Liver (tissue), 3 donors: ENCODE measurements around the gene WDR82.

Experiments used
- ATF3 ChIP-seq: IDR thresholded peaks from 2 replicates; pipeline ENCODE4 v1.6.1; 2016; ENCODE audit warnings: antibody characterized with exemption
- CTCF ChIP-seq: fragments of 150-350 bp; IDR thresholded peaks from 2 replicates; pipeline ENCODE4 v1.5.1; 2017; ENCODE audit warnings: improper control_type of control experiment, low read depth, low read length; ENCODE audit not compliant: missing input control
- FOXA1 ChIP-seq: IDR thresholded peaks from 2 replicates; pipeline ENCODE4 v1.6.1; 2016; ENCODE audit warnings: antibody characterized with exemption
- HNF4G ChIP-seq: IDR thresholded peaks from 2 replicates; pipeline ENCODE4 v1.6.1; 2016; ENCODE audit warnings: antibody characterized with exemption
- RAD21 ChIP-seq, 2 donors: IDR thresholded peaks; 2 replicates each; pipeline ENCODE4 v1.6.1; 2016; ENCODE audit warnings: antibody characterized with exemption in 2 of 2, mild to moderate bottlenecking in 2 of 2
- YY1 ChIP-seq: IDR thresholded peaks from 2 replicates; pipeline ENCODE4 v1.6.1; 2016; ENCODE audit warnings: antibody characterized with exemption, mild to moderate bottlenecking
- donor health status: healthy.
- donor health status: healthy.

- TF ChIP-seq YY1 (no peak), CTCF (no peak), HNF4G (no peak), FOXA1 (no peak), ATF3 (no peak), RAD21 (IDR thresholded peaks at IDR 0.05) (no peak)
Observed at GRCh38 chr3:52259448-52259847, 19.0 kb downstream of the WDR82 start.
